Activated CD4-positive, alpha-beta T cell treated with anti-CD3 and anti-CD28 coated beads, Interleukin-10, Interleukin-2, amounts not matched to agents 100 ng/mL and 50 ng/mL, durations not matched to agents 16 hours and 8 hours (primary cell): Measurements from ENCODE around the gene ZBTB3.
A peak's percentile ranks its signal among the peaks of the same experiment; 100 is the strongest.
"Not testable (repeated sequence)": the region's sequence is repeated elsewhere in the genome, so short reads cannot be mapped to it uniquely, and the experiment has no call there.

ENCODE experiments used
- DNase-seq: peaks from one replicate; pipeline ENCODE4 v3.0.0-alpha.2; 2020

The ZBTB3 gene

DNA sequence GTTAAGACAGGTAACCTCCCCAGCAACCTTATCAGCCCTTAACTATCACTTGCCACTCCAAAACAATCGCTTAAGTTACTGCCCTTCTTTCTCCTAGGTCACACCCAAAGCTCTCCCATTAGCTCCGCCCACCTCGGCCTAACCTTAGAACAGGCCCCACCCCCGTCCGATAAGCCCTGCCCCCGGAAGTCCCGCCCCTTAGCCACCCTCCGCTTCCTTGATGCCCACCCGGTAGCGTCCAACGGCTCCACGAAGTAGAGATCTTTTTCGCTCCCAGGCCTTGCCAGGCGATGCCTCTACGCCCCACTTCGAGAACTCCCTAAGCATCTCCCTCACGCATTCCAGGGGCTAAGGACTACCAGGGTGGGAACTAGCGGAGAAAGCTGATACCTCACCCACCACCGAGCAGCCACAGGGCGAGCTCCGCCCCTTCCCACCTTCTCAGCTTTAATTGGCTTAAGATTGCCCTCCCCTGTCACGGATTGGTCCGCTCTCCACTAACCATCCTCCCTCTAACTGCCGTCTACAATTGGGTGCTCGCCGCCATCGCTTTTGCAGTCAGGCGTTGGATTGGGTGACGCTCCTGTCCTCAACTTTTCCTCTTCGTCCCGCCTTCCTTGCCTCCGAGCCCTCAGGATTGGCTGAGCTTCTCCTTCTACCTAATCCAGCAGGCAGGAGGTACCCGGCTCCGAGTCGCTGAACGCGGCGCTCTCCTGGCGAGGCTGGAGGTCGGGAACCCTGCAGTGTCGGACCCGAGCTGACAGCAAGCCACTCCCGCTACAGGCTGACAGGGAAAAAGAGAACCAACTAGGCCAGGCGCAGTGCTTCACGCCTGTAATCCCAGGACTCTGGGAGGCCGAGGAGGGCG is at the start of gene ZBTB3:
Gene ZBTB3, minus strand, starts transcription at position 425 of the 868 bp plus-strand sequence. CDS start 496 bp downstream, outside the sequence.
- peak; percentile 99 for DNase-seq

DNA sequence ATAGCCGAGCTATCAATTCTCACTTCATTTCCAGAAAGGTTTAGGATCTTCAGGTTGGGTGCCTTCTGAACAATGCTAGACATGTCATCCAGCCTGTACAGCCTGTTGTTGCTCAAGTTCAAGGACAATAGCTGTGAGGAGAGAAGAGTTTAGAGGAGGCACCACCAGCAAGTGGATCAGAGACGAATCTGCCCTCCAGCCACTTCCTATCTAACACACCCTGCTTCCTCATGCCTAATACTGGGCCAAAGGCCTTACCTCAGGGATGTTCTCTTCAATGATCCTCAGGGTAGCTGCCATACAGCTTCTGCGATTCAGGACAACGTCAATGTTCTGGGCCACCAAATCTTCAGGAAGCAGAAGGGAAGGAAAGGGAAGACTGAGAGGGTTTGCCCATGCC is 47.1 kb upstream of the ZBTB3 start:
- DNase-seq: no peak

DNA sequence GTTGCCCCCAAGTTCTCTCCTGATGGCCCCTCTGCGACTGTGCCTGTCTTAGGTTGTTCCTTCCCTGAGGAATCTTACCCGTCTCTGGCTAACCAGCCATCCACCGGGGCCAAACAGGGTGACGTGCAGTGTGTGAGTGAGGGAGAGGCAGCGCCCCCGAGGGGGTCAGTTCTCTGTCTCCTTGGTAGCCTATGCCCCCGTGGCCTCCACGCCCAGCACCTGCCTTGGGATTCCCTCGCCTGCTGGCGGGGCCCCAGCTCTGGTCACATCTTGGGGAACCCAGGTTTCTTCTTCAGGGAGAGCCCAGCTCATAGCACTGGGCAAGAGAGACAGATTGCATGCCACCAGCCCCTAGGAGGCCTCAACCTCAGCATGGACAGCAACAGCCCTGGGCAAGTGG is 45.5 kb upstream of the ZBTB3 start:
- DNase-seq: no peak

DNA sequence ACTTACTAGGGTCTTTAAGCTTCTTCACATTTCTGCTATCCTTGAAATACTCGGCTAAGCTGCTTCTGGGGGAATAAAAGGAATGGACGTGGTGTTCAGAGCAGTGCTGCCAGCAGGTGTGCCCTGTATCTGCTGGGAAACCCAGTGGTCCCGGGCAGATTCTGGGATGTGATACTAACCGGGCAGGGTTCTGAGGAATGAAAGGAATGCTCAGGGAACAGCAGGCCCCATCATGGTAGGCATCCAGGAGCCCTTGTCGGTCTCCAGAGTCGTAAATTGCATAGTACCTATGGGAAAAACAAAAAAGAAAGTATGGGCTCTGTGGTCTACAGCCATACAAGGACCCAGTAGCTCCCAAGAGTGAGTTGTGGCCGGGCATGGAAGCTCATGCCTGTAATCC is 42.3 kb upstream of the ZBTB3 start:
- DNase-seq: no peak

DNA sequence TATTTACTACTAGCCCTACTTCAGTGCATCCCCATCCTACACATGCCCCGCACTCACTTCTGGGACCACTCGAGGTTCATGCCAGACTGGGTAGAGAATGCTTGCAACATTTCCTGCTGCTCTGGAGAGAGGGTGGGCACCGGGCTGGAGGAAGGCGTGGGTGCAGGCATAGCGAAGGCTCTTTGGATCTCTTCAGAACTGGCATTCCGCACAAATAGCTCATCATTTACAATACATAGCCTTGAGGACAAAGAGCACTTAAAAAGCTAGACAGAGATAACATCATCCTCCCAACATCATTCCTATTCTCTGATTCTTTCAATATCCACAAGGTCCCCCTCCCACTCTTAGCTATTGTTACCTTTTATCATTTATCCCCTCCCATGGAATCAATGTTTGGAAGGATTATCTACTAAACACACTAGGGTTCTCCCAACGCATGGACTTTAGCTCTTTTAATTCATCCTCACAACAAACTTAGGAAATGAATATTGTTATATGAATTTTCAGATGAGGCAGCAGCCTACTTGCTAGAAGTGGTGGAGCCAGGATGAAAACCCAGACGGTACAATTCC is 40.3 kb upstream of the ZBTB3 start:
- no peak for DNase-seq

DNA sequence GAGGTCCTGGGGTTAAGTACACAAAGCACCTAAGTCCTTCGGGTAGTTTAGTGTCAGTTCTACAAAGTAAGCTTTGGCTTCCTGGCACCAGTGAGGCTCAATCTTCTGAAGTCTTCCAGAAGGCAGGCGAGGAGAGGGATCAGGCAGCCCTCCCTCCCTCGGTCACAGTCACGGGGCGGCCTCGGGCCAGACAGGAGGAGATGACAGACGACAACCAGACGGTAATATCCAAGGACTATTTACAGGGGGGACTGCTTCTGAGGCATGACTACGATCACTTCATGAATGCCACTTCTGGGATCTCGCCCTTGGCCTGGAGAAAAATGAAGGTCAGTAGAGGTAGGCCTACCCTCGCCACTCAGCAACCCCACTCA is 38.2 kb upstream of the ZBTB3 start:
- no peak for DNase-seq

DNA sequence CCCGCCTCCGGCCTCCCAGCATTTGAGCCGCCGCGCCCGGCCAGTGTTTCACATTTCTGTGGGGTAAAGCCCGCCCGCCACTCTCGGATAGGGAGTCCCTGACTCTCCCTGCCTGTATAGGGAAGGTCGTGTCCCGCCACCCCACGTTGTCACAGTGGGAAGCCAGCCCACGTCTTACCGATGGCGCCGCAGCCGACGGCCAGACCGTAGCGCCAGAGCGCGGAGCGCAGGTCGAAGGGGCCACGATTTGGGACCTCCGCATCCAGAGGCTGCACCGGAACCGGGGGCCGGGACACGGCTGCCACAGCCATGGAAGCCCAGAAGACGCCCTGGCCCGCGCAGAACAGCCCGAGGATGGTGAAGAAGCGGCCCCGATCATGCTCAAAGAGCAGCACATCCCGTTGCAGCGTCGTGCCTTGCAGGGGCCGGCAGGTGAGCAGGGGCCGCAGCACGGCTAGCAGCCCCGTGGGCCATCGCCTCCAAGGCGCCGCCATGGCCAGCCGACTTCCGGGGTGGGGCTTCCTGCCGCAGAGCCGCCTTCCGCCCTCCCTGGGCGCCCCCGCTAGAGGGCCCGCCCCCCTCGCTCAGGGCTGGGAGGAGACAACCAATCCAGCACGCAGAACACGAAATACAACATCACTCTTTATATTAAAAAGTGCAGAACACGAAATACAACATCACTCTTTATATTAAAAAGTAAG is 37.7 kb upstream of the ZBTB3 start, which contains the start of gene TMEM223:
Gene TMEM223, minus strand, starts transcription at position 506 of the 701 bp plus-strand sequence. Its CDS starts 12 bp downstream, at position 494.
- DNase-seq: peak; percentile 93

DNA sequence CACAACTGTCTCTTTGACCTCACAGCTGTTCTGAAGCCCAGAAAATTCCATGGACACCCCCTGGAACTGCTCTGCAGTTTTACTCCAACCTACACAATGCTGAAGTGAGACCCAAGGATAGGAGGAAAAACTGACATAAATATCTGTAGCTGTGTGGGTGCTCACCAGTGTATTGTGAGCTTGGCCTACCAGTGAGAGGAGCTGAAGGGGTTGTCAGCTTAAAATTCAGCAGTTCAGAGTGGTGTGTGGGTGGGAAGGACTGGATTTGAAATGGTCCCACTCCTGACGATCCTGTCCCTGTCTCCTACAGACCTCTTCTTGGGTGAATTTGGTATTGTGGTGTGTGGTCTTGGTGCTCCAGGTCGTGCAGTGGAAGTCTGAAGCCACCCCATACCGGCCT is 35.6 kb upstream of the ZBTB3 start:
- DNase-seq: no peak

DNA sequence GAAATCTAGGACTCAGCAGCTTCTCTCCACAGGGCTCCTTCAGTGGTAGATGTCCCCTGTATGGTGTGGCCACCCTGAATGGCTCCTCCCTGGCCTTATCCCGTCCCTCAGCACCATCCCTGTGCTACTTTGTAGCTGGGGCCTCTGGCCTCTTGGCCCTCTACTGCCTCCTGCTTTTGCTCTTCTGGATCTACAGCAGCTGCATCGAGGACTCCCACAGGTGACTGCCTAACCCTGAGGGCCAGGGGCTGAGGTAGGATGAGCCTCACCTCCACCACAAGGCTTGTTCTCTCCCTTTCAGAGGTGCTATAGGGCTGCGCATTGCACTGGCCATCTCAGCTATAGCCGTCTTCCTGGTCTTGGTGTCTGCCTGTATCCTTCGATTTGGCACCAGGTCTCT is 35.0 kb upstream of the ZBTB3 start:
- no peak for DNase-seq

DNA sequence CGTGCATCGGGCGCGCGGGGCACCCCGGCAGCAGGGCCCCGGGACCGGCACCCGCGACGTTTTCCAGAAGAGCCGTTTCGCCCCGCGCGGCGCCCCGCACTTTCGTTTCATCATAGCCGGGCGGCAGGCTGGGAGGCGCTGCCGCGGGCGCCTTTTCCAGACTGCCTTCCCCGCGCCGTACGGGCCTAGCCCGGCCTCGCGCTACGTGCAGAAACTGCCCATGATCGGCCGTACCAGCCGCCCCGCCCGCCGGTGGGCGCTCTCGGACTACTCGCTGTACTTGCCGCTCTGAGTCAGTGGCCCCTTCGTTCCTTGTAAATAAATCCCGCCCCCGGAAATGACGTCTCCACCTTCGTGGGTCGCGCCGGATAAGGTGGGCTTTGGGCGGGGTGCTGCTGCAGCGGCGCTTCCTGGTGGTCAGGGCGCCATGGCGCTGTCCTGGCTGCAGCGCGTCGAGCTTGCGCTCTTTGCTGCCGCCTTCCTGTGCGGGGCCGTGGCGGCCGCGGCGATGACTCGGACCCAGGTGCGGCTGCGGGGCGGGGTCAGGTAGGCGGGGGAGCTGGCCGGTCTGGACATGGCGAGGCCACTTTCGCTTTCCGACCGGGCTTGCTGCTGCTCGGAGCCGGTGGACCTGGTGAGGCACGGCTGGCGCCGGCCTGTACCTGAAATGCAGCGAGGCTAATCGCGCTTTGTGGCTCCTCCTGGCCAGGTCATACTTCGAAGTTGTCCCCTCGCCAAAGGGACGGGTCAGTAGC is 33.2 kb upstream of the ZBTB3 start, which contains the start of gene TMEM179B:
Gene TMEM179B, plus strand, starts transcription at position 398 of the 755 bp plus-strand sequence. Its CDS starts 30 bp downstream, at position 428.
- peak; percentile 98 for DNase-seq

DNA sequence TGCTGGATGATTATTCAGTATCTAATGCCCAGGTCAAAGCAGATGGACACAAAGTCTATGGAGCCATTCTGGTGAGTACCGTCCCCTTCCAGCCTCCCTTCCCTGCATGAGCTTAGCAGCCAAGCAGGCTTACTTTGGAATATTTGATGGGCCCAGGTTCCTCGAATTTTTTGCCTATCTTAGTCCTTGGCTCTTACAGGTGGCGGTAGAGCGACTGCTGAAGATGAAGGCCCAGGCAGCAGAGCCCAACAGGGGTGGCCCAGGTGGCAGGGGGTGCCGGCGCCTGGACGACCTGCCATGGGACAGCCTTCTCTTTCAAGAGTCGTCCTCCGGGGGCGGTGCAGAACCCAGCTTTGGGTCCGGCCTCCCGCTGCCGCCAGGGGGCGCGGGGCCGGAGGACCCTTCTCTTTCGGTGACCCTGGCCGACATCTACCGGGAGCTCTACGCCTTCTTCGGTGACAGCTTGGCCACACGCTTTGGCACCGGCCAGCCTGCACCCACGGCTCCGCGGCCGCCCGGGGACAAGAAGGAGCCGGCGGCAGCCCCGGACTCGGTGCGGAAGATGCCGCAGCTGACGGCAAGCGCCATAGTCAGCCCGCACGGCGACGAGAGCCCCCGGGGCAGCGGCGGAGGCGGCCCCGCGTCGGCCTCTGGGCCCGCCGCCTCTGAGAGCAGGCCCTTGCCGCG is 32.5 kb upstream of the ZBTB3 start:
- DNase-seq: peak; percentile 92

DNA sequence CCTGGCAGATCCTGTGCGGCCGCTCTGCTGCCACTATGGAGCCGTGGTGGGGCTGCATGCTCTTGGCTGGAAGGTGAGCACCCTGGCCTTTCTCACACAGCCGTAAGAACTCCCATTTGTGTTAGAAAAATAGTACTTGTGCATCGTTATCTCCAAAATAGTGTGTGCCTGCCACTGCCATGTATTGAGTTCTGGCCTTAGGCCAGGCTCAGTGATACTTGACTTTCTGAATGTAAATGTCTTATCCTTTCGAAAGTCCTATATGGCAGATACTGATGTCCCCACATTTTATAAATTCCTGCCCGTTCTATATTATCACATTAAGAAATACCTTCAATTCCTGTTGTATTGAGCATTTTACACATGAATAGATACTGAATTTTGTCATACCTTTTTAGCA is 28.8 kb upstream of the ZBTB3 start:
- DNase-seq: no peak

DNA sequence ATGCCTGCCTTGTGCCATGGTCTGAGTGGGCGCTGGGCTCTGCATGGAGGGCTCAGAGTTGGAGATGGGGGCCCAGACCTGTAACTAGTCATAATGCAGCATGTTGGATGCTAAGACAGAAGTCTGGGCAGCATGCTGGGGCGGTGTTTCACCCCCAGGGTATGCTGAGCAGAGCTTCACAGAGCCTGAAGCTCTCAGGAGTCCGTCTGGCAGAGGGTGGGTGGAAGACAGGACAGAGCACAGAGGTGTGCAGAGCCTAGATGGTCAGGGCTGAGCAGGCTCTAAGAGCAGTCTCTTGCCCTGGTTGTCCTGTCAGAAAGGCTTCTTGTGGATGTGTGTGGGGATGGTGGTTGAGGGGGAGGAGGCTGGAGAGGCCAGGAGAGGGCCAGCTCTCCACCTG is 24.5 kb upstream of the ZBTB3 start:
- DNase-seq: no peak

DNA sequence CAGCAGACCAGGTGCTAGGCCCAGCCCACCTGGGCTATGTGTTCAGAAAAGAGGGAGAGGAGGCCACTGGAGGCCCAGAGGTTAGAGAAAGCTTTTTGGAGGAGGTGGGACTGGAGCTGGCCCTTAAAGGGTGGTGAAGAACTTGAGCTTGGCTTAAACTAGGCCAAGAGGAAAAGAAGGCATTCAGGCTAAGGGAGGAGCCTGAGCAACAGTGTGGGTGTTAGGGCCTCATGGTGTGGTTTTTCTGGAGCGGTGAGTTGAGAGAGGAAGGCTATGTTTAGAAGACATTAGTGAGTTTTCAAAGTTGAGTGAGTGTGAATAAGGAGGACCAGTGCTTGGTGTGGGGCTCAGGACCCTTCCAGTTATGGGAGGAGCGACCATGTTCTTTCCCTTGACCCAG is 23.4 kb upstream of the ZBTB3 start:
- no peak for DNase-seq

DNA sequence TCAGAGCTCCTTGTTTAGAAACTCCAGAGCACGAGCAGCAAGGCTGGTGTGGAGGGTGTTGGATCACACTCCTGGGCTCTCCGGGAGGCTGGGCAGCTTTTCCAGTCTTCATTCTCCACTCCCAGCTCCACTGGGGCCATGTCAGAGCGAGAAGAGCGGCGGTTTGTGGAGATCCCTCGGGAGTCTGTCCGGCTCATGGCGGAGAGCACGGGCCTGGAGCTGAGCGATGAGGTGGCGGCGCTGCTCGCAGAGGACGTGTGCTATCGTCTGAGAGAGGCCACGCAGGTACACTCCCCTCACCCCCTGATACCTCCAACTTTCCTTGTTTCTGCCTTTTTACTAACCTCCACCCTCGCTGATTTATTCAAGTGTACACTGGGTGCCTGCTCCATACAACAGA is 21.7 kb upstream of the ZBTB3 start:
- no peak for DNase-seq

DNA sequence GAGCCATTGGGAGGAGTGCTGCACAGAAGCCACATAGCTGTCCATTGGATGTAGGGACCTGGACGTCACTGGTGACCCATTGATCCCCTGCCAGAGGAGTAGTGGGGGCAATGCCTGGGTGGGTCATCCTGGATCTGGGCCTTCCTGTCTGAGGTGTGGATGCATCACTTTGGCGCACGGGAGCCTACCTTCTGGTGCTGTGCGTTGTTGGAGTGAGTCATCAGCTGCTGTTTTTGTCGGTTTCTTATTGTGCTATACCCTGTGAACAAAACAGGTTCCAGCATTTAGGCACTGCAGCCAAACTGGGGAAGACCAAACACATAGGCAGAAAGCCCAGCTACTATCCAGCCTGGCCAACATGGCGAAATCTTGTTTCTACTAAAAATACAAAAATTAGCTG is 20.4 kb upstream of the ZBTB3 start:
- DNase-seq: no peak

DNA sequence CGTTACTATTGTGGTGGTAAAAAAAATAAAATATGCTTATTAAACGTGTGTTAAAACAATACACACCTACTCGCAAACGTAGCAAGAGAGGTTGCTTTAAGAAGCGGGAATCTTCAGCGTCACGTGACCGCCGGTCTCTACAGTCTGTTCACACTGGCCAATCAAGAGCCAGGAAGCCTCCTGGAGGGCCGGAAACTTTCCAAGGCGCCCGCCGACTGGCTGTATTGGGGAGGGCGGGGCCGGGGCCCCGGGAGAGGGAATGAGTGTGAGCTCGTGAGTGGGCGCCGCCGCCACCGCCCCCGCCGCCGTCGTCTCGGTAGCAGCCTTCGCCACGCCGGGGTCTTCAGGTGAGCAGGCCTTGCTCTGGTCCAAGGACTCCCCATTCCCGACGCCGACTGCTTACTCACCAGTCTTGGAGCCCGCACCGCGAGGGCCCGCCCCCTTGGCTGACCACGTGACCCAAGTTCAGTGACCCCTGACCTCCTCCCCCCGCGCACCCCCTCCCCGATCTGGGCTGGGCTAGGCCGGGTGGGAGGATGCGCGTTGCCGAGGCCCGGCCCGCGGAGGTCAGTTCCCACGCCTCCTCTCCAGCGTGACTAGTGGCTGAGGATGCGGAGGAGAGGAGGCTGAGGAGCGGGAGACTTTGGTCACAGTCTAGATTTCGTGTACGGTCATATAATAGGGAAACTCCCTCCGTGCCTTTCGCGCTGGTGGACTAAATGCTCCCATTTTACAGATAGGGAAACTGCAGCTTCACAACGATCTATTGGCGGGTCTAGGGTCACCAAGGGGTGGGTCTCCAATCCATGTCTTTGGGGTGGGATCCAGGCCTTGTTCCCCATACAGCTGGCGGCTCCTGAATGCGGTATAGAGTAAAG is 17.4 kb upstream of the ZBTB3 start, which contains the start of gene TAF6L:
Gene TAF6L, plus strand, starts transcription at position 253 of the 878 bp plus-strand sequence. CDS start 4,388 bp downstream, outside the sequence.
- peak; percentile 97 for DNase-seq

DNA sequence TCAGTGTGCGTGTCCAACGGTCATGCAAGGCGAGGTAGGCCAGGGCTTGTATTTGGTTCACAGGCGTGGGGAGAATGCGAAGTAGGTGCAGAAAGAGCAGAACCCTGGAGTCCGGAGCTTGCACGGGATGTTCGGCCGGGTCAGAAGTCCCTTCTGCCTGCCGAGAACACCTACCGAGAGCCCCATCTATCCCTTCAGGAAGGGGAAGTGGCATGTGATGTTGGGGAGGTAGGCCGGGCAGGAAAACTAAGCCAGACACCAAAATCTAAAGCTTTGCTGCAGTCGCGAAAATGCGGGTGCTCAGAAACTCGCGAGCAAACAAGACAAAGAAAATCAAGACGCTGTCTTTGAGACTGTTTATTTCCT is 16.8 kb upstream of the ZBTB3 start:
- peak; percentile 41 for DNase-seq

DNA sequence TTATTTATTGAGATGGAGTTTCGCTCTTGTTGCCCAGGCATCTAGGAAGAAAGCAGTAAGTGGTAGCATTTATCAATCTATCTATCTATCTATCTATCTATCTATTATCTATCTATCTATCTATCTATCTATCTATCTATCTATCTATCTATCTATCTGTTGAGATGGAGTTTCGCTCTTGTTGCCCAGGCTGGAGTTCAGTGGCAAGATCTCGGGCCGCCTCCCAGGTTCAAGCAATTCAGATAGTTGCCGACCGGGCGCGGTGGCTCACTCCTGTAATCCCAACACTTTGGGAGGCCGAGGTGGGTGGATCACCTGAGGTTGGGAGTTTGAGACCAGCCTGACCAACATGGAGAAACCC is 6.9 kb upstream of the ZBTB3 start:
- DNase-seq: not testable (repeated sequence)

DNA sequence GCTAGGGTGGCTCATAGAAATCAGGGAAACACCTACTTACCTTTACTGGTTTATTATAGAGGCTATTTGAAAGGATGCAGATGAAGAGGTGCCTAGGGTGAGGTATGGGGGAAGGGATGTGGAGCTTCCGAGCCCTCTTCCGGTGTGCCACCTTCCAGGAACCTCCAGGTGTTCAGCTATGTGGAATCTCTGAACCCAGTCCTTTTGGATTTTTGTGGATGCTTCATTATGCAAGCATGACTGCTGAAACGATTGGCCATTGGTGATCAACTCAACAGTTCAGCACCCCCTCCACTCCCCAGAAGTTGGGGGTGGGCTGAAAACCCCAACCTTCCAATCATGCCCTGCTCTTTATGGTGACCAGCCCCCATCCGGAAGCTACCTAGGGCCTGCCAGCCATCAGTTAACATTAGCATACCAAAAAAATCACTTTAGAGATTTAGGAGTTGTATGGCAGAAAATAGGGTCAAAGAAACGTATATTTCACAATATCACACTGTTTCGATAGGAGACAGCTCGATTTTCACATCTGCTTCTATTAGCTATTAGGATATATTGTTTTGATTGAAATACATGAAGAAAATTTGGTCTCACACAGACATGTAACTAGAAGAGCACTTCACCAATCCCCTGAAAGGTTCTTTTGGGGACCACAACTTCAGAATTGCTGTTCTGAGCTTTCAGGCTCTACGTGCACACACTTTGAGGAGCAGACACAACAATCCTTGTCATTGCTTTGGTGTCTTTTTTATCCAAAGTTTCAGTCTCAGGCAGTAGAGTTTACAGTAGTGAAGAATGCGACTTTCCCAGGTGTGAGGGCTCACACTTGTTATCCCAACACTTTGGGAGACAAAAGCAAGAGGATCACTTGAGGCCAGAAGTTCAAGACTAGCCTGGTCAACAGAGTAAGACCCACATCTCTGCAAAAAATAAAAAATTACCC is 4.2 kb upstream of the ZBTB3 start:
- no peak for DNase-seq
